CD4-positive, alpha-beta T cell (primary cell): ENCODE results near the gene FRYL. TPM values are rescaled to one million over a fixed set of nuclear protein-coding genes. Genes with fewer than 3 reads are reported as not detected.

ENCODE experiments used
- ATAC-seq: fragments of 200-7000 bp; cut with Tn5 transposase; one replicate; pipeline ENCODE4 v1.10.0; 2022; ENCODE audit warnings: mild to moderate bottlenecking; ENCODE audit not compliant: poor library complexity
- CTCF ChIA-PET: fragments of 350-600 bp; sonication (Branson Sonifier 250); formaldehyde crosslinking; loops from one replicate; lab custom pipeline; 2021; ENCODE audit warnings: antibody characterized with exemption, inconsistent platforms; lab: Charles Lee
- POLR2A ChIA-PET: fragments of 350-600 bp; sonication (Branson Sonifier 250); formaldehyde crosslinking; loops from one replicate; lab custom pipeline; 2021; ENCODE audit warnings: antibody characterized with exemption, inconsistent platforms; lab: Charles Lee
- DNase-seq, 14 experiments: peaks; one replicate each; pipeline ENCODE4 v3.0.0-alpha.2; 2013 to 2020; ENCODE audit warnings: mixed read lengths in 2 of 14
- H3K27ac ChIP-seq, 2 donors: one replicate each; pipeline versions ENCODE4 v1.5.1 to v1.7.0; 2013; ENCODE audit warnings: low read length in 2 of 2, low read depth in 1 of 2, mild to moderate bottlenecking in 1 of 2
- H3K27me3 ChIP-seq, 2 experiments: 1 replicate in 1 of 2; 2 replicates in 1 of 2; pipeline versions ENCODE4 v1.6.1 to v1.7.0; 2013; ENCODE audit warnings: low read length in 2 of 2, control low read depth in 1 of 2, mild to moderate bottlenecking in 1 of 2, moderate library complexity in 1 of 2; ENCODE audit not compliant: insufficient read depth in 2 of 2, control insufficient read depth in 1 of 2
- H3K36me3 ChIP-seq: one replicate; pipeline ENCODE4 v1.6.1; 2013; ENCODE audit warnings: low read length, control low read depth; ENCODE audit not compliant: insufficient read depth
- H3K4me1 ChIP-seq: one replicate; pipeline ENCODE4 v1.6.1; 2013; ENCODE audit warnings: low read length, control low read depth; ENCODE audit not compliant: insufficient read depth
- H3K4me3 ChIP-seq: one replicate; pipeline ENCODE4 v1.5.1; 2013; ENCODE audit warnings: mild to moderate bottlenecking, low read length, moderate library complexity
- H3K9me3 ChIP-seq, 2 experiments: 1 replicate in 1 of 2; 2 replicates in 1 of 2; pipeline versions ENCODE4 v1.6.1 to v1.7.0; 2013; ENCODE audit warnings: low read length in 2 of 2, mild to moderate bottlenecking in 2 of 2, control low read depth in 1 of 2, moderate library complexity in 1 of 2; ENCODE audit not compliant: control insufficient read depth in 1 of 2, insufficient read depth in 1 of 2
- H3K27ac Mint-ChIP-seq: one replicate; pipeline ENCODE4 v1.8.0; 2020; ENCODE audit warnings: mixed read lengths
- H3K27me3 Mint-ChIP-seq: one replicate; pipeline ENCODE4 v1.8.0; 2021; ENCODE audit warnings: mixed read lengths
- H3K36me3 Mint-ChIP-seq: one replicate; pipeline ENCODE4 v1.8.0; 2021; ENCODE audit warnings: low read depth, mixed read lengths
- H3K4me1 Mint-ChIP-seq: one replicate; pipeline ENCODE4 v1.8.0; 2021; ENCODE audit warnings: low read depth, mixed read lengths
- H3K4me3 Mint-ChIP-seq: one replicate; pipeline ENCODE4 v1.8.0; 2020; ENCODE audit warnings: mild to moderate bottlenecking, mixed read lengths
- H3K9me3 Mint-ChIP-seq: one replicate; pipeline ENCODE4 v1.8.0; 2020; ENCODE audit warnings: mixed read lengths
- intact Hi-C, 2 experiments: fragments of 100-400 bp; cut with DNase I in 1 of 2; cut with micrococcal nuclease in 1 of 2; formaldehyde crosslinking; loops; one replicate each; pipeline versions ENCODE4 v1.15.1 to v1.9.0; 2023 to 2025; cut with DNase I, micrococcal nuclease
- total RNA-seq, 174 experiments: library from RNA in 2 of 174; stranded (reverse) in 2 of 174; gene quantifications; one replicate each; pipeline ENCODE4 v1.2.3 and lab custom pipeline; 2021 to 2026
- TF ChIP-seq, protein P1 (sequence below): fragments of 200-600 bp; IDR thresholded peaks from one replicate; pipeline ENCODE4 v1.8.0; 2022; ENCODE audit warnings: antibody characterized with exemption, mild to moderate bottlenecking

FRYL gene
- total RNA-seq, 2 experiments from 2014 or later = 86.1 to 87.7 TPM

DNA sequence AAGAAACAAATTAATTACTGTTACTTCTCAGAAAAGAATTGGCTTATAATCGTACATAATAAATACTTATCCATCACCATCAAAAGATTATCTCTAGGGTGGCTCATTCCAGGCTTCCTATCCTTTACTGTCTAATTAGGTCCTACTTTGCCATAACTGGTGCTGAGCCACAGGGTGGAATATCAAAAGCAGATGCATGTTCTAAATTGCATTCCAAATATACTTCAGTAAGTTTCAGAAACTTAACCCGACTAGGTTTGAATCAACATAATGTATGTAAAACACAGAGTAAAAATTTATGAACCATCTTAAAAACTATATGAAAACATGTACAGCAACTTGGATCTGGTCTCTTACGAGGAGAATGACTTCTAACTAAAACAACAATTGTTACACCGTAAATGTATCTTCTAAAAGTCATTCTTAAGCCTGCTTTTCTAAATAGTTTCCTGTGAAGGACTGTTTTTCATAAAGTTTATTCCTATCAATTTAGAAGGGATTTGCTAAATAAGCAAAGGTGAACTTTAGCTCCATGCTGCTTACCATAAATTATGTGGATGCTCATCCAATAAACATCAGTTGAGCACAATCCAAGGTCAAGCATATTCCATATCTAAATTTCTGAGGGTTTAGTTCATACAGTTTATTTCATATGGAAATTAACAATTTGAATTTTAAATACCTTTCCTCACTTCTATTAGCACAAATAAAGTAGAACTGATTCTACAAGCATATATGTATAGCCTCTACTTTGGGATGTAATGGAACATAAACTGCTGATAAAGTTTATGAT is 276.6 kb downstream of the FRYL start:
- intact Hi-C loops = no loop called here
- peaks cover 55% of the 10 kb centered on the region for H3K36me3 ChIP-seq
- ATAC-seq = no peak
- no peaks in the 10 kb centered on the region for H3K9me3 ChIP-seq
- CTCF ChIA-PET = no interaction called here
- no peaks in the 10 kb centered on the region for H3K27me3 ChIP-seq
- no peak overlapping the region for H3K27ac ChIP-seq
- no peak for DNase-seq
- no peaks in the 10 kb centered on the region for H3K4me1 ChIP-seq
- no peak overlapping the region for H3K4me3 ChIP-seq
- TF ChIP-seq, protein P1, sequence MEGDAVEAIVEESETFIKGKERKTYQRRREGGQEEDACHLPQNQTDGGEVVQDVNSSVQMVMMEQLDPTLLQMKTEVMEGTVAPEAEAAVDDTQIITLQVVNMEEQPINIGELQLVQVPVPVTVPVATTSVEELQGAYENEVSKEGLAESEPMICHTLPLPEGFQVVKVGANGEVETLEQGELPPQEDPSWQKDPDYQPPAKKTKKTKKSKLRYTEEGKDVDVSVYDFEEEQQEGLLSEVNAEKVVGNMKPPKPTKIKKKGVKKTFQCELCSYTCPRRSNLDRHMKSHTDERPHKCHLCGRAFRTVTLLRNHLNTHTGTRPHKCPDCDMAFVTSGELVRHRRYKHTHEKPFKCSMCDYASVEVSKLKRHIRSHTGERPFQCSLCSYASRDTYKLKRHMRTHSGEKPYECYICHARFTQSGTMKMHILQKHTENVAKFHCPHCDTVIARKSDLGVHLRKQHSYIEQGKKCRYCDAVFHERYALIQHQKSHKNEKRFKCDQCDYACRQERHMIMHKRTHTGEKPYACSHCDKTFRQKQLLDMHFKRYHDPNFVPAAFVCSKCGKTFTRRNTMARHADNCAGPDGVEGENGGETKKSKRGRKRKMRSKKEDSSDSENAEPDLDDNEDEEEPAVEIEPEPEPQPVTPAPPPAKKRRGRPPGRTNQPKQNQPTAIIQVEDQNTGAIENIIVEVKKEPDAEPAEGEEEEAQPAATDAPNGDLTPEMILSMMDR = no peak
- Mint-ChIP-seq H3K4me1 (peaks cover 4% of the 10 kb centered on the region), H3K9me3 (no peaks in the 10 kb centered on the region), H3K4me3 (no peak overlapping the region), H3K27me3 (no peaks in the 10 kb centered on the region), H3K27ac (no peak overlapping the region), H3K36me3 (peaks cover 78% of the 10 kb centered on the region)
- POLR2A ChIA-PET = no interaction called here

DNA sequence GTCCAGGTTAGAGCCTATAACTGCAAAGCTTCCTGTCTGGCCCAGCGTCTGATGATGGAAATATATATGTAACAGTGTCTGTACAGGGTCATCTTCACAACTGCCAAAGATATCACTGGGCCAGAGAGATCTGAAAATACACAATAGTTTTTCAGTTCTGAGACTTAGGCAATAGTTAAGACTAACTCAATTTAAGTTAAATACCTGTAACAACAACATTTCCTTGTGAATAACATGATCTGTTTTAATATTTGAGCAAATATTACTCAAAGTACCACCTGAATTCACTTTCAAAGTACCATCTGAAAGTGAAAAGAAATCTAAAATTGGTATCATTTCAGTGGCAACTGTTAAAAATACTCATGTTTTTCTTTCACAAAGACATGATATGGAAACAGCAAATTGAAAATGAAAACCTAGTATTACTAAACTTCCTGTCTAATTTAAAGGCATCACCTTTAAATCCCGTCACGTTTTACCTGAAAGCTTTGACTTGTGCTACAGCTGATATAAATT is 280.5 kb downstream of the FRYL start:
- H3K4me3 Mint-ChIP-seq = no peak overlapping the region
- H3K27me3 ChIP-seq = no peaks in the 10 kb centered on the region
- H3K27ac Mint-ChIP-seq = no peak overlapping the region
- POLR2A ChIA-PET = no interaction called here
- H3K9me3 Mint-ChIP-seq = no peaks in the 10 kb centered on the region
- no peaks in the 10 kb centered on the region for H3K9me3 ChIP-seq
- H3K4me1 Mint-ChIP-seq = peaks cover 4% of the 10 kb centered on the region
- no peaks in the 10 kb centered on the region for H3K27me3 Mint-ChIP-seq
- H3K36me3 ChIP-seq = peaks cover 31% of the 10 kb centered on the region
- CTCF ChIA-PET = no interaction called here
- H3K27ac ChIP-seq = no peak overlapping the region
- intact Hi-C loops = no loop called here
- ATAC-seq = no peak
- peaks cover 57% of the 10 kb centered on the region for H3K36me3 Mint-ChIP-seq
- no peak for DNase-seq
- no peak overlapping the region for H3K4me3 ChIP-seq
- TF ChIP-seq, protein P1 = no peak
- no peaks in the 10 kb centered on the region for H3K4me1 ChIP-seq

DNA sequence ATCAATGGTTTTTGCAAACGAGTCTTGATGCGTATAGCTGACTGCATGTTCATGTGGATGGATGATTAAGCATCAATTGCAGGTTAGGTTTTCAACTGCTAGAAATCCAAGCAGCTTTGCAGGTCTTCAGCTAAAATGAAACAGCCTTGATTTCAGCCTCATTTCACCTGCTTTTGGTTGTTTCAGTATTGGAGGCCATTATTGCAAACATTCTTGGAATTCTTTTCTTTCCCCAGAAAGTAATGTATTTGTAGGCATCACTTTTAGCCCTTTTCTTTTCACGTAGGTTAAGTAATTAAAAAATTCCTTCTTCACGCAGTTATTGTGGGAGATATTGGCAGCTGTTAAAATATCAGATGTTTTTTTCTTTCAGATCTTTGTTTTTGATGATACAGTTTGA is 281.2 kb downstream of the FRYL start:
- Histone ChIP-seq H3K4me3 (no peak overlapping the region), H3K36me3 (peaks cover 28% of the 10 kb centered on the region), H3K27me3 (no peaks in the 10 kb centered on the region), H3K27ac (no peak overlapping the region), H3K4me1 (no peaks in the 10 kb centered on the region), H3K9me3 (no peaks in the 10 kb centered on the region)
- ChIA-PET POLR2A (no interaction called here), CTCF (interaction anchor here (1.5 kb wide), 1 partner anchor 12 kb away, joined by 3 read pairs; no protein-coding TSS in a partner anchor)
- H3K4me3 Mint-ChIP-seq = no peak overlapping the region
- no peaks in the 10 kb centered on the region for H3K27me3 Mint-ChIP-seq
- intact Hi-C loops = no loop called here
- no peak for ATAC-seq
- no peaks in the 10 kb centered on the region for H3K9me3 Mint-ChIP-seq
- TF ChIP-seq, protein P1 = no peak
- H3K27ac Mint-ChIP-seq = no peak overlapping the region
- peaks cover 4% of the 10 kb centered on the region for H3K4me1 Mint-ChIP-seq
- H3K36me3 Mint-ChIP-seq = peaks cover 49% of the 10 kb centered on the region
- DNase-seq = no peak
